AG04449 (cell line): ENCODE data around the gene SRPK1.

Source experiments
- CTCF ChIA-PET: fragments of 350-600 bp; formaldehyde crosslinking; extraction: SDS; loops from one replicate; lab custom pipeline; 2021; ENCODE audit warnings: antibody characterized with exemption; lab: Yijun Ruan, JAX
- POLR2A ChIA-PET: fragments of 400-600, 350-600 bp; formaldehyde crosslinking; extraction: SDS; loops from one replicate; lab custom pipeline; 2020; ENCODE audit warnings: antibody characterized with exemption, inconsistent platforms; lab: Yijun Ruan, JAX
- DNase-seq: peaks from one replicate; pipeline ENCODE4 v3.0.0-alpha.2; 2010; ENCODE audit warnings: low read depth, low spot score
- H3K4me3 ChIP-seq: 2 replicates; pipeline ENCODE4 v1.5.1; 2011; ENCODE audit warnings: low read depth, mild to moderate bottlenecking, control low read depth, low read length
- TF ChIP-seq, protein P1 (sequence below): IDR thresholded peaks from one replicate; pipeline ENCODE4 v1.5.1; 2011; ENCODE audit warnings: mild to moderate bottlenecking, moderate library complexity, low read length, control low read depth, inconsistent platforms; ENCODE audit not compliant: insufficient read depth; ENCODE audit errors: missing control alignments

Gene SRPK1

DNA sequence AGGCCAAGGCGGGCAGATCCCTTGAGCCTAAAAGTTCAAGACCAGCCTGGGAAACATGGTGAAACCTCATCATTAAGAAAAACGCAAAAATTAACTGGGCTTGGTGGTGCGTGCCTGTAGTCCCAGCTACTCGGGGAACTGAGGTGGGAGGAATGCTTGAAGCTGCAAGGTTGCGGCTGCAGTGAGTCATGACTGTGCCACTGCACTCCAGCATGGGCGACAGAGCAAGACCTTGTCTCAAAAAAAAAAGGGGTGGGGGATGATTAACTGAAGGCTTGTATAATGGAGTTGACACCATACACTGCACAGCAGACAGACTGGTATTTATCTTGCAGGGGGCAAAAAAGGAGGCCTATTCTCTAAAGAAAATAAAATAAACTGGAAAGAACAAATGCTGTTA is 27.7 kb downstream of the SRPK1 start:
- TF ChIP-seq, protein P1, sequence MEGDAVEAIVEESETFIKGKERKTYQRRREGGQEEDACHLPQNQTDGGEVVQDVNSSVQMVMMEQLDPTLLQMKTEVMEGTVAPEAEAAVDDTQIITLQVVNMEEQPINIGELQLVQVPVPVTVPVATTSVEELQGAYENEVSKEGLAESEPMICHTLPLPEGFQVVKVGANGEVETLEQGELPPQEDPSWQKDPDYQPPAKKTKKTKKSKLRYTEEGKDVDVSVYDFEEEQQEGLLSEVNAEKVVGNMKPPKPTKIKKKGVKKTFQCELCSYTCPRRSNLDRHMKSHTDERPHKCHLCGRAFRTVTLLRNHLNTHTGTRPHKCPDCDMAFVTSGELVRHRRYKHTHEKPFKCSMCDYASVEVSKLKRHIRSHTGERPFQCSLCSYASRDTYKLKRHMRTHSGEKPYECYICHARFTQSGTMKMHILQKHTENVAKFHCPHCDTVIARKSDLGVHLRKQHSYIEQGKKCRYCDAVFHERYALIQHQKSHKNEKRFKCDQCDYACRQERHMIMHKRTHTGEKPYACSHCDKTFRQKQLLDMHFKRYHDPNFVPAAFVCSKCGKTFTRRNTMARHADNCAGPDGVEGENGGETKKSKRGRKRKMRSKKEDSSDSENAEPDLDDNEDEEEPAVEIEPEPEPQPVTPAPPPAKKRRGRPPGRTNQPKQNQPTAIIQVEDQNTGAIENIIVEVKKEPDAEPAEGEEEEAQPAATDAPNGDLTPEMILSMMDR, result no peak
- no peak overlapping the region for H3K4me3 ChIP-seq
- POLR2A ChIA-PET, result no interaction called here
- no peak for DNase-seq
- CTCF ChIA-PET, result no interaction called here

DNA sequence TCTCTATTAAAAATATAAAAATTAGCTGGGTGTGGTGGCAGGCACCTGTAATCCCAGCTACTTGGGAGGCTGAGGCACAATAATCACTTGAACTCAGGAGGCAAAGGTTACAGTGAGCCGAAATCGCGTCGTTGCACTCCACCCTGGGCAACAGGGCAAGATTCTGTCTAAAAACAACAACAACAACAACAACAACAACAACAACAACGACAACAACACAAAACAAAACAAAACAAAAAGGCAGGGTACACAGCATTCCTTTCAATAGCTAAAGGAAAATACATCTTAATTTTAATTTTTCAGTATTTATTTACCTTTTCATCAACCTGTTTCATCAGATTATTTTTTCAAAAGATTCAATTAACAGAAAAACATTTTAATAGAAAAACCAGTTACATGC is 28.4 kb downstream of the SRPK1 start:
- POLR2A ChIA-PET, result no interaction called here
- H3K4me3 ChIP-seq, result no peak overlapping the region
- no peak for DNase-seq
- CTCF ChIA-PET, result no interaction called here
- TF ChIP-seq, protein P1, result no peak

DNA sequence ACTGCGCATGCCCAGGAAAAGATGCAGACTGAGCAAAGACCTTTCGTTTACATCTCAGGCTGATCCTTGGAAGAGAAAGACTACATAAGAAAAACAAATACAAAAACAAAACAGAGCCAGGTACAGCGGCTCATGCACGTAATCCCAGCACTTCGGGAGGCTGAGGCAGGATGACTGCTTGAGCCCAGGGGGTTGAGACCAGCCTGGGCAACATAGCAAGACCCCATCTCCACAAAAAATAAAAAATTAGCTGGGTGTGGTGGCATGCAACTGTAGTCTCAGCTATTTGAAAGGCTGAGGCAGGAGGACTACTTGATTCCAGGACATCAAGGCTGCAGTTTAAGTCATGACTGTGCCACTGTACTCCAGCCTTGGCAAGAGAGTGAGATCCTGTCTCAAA is 41.7 kb downstream of the SRPK1 start:
- POLR2A ChIA-PET, result no interaction called here
- no peak overlapping the region for H3K4me3 ChIP-seq
- no peak for DNase-seq
- TF ChIP-seq, protein P1, result no peak
- CTCF ChIA-PET, result no interaction called here

DNA sequence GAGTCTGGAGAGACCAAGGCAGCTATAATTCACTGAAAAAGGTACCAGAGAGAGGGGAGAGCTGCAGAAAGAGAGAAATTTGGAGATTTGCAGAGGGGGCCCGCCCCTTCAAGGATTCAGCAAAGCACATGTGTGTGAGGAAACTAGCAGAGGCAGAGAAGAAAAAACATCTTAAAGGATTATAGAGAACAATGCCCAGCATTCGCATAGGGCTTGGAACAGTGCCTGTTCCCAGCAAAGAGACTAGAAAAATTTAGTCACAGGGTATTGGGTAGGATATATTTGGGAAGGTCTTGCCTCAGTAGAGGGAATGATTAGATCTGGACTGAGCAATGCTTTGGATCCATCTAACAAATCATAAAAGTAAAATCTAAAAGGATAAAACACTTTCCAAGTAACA is 44.0 kb downstream of the SRPK1 start:
- POLR2A ChIA-PET, result no interaction called here
- TF ChIP-seq, protein P1, result no peak
- no peak overlapping the region for H3K4me3 ChIP-seq
- CTCF ChIA-PET, result no interaction called here
- DNase-seq, result no peak

DNA sequence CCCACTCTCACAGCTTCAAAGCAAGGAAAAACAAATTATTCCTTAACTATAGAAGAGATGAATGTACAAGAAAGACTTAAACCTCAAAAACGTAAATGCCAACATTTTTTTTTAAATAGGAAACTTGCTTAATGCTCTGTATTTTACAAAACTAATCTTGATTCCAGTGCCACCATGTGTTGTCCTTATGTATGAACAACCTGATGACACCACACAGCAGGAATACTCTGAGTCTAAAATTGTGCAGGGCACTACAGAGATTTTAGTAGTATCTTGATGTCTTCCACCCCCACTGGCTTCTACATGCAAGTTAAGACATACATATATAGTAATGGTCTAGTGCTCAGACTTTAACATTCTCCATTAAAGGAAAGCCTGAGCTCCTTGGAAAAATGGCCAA is 46.2 kb downstream of the SRPK1 start:
- TF ChIP-seq, protein P1, result no peak
- DNase-seq, result no peak
- ChIA-PET CTCF (interaction anchor here (0.9 to 1.4 kb wide), 2 partner anchors 10 to 220 kb away, joined by 3 to 7 read pairs; no protein-coding TSS in a partner anchor), POLR2A (no interaction called here)
- H3K4me3 ChIP-seq, result no peak overlapping the region

DNA sequence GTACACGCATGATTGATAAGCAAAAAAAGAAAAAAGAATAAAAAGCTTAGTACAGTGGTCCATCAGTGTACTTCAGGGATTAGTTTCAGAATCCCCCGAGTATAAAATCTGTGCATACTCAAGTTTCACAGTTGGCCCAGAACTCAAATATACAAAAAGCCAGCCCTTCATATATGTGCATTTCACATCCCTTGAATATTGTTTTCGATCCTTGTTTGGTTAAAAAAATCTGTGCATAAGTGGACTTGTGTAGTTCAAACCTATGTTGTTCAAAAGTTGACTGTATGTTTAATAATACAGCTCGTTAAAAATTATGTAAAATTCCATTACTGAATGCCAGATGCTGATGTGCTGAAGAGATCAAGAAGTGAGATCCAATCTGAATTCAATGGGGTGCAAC is 61.5 kb downstream of the SRPK1 start:
- ChIA-PET POLR2A (no interaction called here), CTCF (interaction anchor here (1.1 kb wide), 1 partner anchor 236 kb away, joined by 3 read pairs; no protein-coding TSS in a partner anchor)
- TF ChIP-seq, protein P1, result no peak
- H3K4me3 ChIP-seq, result no peak overlapping the region
- no peak for DNase-seq

DNA sequence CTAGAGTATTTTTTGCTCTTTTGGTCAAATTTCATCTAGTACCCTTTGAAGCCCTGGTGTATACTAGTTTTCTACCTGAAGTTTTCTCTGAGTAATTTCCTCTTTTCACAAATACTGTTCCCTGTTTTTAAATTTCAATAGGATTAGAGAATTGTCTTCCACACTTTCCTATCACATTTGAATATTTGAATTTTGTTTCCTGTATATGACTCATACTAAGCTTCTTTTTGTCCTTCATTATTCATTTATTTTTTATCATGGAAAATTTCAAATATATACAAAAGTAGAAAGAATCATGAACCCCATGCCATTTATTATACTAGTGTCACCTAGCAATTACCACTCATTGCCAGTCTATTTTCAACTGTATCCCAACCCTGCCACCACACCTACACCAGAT is 63.0 kb downstream of the SRPK1 start:
- no peak overlapping the region for H3K4me3 ChIP-seq
- CTCF ChIA-PET, result no interaction called here
- TF ChIP-seq, protein P1, result no peak
- no peak for DNase-seq
- POLR2A ChIA-PET, result no interaction called here
